Measurements from ENCODE around the gene ZAR1L.

Gene ZAR1L

DNA sequence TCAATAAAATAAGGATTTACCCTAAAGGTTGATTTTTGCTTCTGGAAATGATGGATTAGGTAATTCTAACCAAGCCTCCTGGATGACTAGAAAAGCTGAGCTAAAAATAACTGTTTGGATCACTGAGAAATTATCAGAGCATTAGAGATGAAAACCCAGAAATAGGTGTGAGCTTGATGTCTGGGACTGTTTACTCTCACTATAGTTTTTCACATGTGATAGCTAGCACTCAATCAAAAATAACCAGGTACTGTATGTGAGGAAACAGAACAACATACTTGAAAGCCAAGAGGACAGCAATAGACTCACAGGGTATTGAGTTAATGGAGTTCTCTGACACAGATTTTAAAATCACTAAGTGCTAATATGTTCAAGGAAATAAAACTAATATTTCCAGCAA is 9.5 kb downstream of the ZAR1L start:
- in situ Hi-C loops (cut with MboI; ENCODE audit: low sequenced_read_pairs): no loop called here

DNA sequence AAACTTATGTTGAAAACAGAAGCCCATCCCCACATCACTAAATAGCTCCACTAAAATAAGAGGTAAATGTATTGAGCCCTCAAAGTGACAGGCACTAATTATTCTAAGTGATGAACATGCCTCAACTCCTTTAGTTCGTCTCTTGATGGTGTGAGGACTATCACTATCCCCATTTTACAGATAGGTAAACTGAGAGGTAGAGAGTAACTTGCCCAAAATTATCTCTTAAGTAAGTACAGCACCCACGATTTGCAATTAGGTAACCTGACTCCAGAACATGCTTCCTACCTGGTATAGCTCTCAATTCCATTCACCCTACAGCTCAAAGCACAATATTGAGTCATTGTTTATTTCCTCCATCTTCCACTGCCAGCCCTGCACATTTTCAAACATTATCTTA is 12.7 kb downstream of the ZAR1L start:
- in situ Hi-C loops (cut with MboI; ENCODE audit: low sequenced_read_pairs): no loop called here

DNA sequence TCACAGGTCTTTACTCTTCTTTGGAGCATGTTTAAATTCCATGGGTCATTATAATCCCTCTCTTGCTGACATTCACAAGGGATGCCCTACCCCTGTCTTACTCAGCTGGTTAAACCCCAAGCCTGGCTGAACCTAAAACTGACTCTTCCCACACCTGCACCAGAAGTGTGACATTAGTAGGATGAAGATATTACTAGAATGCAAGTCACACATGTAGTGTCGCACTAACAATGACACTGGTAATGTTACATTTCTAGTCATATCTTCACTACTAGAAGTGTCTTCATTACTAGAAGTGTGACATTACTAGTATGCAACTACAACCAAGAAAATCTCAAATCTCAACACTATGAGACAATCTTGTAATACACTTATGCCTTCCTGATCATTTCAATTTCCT is 14.2 kb downstream of the ZAR1L start:
- in situ Hi-C loops (cut with MboI; ENCODE audit: low sequenced_read_pairs): no loop called here

DNA sequence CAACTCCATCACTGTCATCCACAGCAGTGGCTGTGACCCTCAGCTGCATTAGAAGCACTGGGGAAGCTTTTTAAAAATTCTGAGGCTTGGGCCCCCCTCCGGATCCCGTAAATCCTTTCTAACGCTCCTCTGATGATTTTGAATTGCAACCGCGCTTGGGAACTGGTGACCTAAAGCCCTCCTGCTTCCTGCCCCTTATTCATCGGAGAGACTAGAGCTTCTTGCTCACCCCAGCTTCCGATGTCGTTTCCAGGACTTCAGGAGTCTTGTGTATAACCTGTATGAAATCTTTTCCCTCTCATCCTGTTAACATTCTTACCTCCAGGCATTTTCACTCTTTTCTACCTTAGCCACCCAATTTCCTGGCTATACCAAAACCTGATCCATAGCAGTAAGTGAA is 14.8 kb downstream of the ZAR1L start:
- in situ Hi-C loops (cut with MboI; ENCODE audit: low sequenced_read_pairs): no loop called here

DNA sequence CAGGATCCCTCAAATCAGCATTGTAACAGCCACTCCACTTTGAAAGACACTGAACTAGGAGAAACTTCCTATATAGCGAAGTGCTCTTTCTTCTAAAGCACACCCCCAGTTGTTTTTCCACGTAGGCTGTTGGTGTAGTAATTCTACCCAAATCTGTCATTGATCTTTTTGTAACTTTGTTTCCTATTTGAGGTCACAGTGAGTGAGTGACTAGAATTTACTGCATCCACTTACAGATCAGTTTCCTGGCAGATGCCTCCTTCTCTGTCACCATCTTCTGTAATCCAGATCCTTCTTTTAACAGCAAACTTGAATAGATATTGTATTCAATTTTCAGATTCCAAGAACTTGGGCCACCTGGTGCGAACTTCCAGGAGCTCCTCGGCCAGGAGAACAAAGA is 15.3 kb downstream of the ZAR1L start:
- in situ Hi-C loops (cut with MboI; ENCODE audit: low sequenced_read_pairs): no loop called here

DNA sequence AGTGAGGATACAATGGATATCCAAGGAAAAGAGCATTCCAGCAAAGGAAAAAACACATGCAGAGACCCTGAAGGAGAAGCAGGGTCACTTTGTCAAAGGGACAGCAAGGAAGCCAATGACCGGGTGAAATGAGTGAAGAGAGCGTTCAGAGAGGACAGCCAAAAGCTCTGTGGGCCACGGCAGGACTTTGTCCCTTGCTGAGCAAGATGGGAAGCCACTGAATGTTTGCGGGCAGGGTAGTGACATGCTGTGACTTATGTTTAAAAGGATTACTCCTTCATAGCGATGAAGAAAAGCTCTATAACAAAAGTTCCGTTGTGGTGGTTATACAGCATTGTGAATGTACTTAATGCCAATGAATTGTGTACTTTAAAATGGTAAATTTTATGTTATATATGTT is 16.5 kb downstream of the ZAR1L start:
- in situ Hi-C loops (cut with MboI; ENCODE audit: low sequenced_read_pairs): no loop called here

DNA sequence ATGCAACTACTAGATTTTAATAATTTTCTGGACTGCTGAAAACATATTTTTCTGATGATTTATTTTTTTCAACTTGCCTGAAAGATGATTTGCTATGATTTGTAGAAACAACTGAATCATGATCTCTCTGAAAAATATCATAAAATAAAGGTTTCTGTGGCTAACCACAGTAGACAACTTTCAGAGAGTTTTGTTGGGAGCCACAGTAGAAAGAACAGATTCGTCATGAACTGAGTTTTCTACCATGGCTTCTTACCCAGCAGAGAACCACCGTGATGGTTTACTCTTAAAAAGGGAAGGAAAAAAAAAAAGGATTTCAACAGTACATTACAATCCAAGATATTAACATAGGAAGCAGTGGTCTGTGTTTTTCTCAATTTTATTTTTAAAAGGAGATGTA is 18.0 kb downstream of the ZAR1L start:
- in situ Hi-C loops (cut with MboI; ENCODE audit: low sequenced_read_pairs): no loop called here

DNA sequence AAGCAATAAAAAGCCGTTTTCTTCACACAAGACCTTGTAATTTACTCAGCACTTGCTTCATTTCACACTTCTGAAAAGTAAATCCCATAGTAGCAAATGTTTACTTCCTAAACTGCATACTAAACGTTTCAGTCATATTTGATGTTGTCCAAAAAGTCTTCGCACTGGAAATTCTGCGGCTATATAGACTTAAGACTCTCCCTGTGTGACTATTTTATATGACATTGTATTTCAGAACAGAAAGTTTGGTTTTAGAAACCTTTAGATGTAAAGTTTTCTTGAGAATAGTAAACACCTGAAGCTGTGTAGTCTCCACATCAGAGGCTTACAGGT is 29.6 kb downstream of the ZAR1L start:
- in situ Hi-C loops (cut with MboI; ENCODE audit: low sequenced_read_pairs): no loop called here

DNA sequence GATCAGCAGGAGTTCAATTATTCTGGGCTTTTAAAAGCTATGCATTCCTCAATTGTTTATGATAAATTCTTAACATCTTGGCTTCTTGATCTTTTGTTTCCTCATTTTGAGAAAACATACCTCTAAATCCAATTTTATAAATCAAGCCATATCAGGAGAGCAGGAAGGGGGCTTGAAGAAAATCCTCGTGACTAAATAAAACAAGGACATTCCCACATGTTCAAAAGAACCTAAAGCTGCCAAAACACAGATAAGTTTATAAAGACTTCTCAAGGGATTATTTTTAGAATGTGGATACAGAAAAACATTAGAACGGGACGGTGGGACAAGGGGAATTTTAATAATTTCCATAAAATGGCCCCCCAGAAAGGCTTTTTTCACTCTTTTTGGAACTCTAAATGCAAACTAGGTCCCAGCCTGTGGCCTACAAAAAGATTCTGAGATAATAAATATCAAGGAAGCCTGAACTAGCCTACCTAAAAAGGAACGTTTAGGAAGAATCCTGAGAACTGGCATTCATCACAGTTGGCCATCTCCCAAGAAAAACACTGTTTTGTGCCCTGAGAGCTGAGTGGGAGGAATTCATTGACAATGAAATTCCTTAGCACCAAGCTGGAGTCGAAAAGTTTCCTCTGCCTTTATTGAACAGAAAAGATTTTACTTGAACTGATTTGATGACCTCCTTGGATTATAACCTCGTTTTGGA is 30.1 kb downstream of the ZAR1L start:
- in situ Hi-C loops (cut with MboI; ENCODE audit: low sequenced_read_pairs): no loop called here

DNA sequence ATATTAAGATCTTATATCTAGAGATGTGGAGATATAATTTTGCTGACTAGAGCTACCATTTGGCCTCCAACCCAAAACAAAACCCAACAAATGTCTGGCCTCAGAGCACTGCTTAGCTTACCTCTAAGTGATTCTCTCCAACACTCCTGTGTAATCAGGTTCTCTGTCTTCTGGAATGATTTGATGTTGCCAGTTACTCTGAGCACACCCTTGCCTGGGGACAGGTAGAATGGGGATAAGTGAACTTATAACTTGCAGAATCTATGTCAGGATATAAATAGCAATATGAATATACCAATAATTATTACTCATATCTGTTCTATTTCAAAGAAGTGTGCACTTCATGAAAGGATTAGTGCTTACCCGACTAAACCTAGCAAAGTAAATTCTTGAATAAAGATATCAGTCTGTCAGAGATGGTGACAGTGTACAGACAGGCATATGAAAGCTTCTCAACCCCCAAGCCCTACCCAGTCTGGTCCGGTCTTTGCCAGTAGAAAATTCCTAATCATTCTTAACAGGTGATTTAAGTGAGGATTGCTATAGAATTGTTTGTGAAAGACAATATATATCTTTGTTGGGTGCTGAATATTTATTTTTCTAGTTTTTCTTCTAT is 33.0 kb downstream of the ZAR1L start:
- in situ Hi-C loops (cut with MboI; ENCODE audit: low sequenced_read_pairs): no loop called here

DNA sequence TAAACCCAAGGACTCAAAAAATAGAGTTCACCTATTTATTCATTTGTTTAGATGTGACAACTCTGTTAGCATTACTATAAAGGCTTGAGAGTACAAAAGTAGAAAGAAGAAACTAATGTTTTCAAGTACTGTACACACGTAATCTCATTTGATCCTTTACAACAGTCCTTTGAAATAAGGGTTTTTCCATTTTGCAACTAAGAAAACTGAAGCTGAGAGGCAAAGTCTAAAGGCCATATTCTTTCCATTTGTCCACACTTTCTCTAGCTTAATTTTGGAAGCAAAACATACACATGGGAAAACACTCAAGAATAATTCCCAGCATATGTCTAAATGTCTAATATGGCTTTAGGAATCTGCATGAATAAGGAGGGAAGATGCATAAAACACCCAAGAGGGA is 34.1 kb downstream of the ZAR1L start:
- in situ Hi-C loops (cut with MboI; ENCODE audit: low sequenced_read_pairs): no loop called here

DNA sequence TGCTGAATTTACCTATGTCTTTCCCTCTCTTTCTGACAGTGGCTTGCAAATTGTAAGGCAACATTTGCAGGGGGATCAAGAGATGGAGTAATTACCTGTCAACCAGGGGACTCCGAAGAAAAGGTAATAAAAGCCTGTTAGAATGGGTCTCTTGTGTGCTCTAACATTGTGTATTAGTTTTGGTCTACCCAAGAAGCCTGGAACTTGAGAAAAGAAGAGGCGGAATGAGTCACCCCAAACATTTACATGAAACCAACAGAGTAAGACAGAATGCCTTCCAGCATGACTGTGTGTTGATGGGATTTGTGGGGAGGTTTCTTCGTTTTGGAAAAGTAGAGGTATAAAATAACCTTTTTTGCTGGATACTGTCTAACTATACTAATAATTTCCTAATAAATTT is 36.7 kb downstream of the ZAR1L start:
- in situ Hi-C loops (cut with MboI; ENCODE audit: low sequenced_read_pairs): no loop called here

DNA sequence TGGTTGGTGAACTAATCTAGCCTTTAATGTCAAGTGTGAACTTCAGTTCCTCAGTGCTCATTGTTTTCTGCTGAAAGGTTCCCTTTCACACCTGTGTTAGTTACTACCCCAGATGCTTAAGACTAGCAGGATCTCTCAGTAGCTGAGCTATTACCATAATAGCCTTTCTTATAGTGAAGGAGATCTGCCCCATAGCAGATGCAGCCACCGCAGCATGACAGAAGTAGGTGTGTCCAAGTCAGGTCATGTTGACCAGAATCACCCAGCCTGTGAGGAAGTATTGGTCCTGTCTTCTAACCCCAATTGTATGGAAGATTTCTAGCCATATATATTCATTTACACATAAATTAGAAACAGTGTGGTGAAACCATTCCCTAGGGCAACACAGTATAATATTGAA is 37.3 kb downstream of the ZAR1L start:
- in situ Hi-C loops (cut with MboI; ENCODE audit: low sequenced_read_pairs): no loop called here

DNA sequence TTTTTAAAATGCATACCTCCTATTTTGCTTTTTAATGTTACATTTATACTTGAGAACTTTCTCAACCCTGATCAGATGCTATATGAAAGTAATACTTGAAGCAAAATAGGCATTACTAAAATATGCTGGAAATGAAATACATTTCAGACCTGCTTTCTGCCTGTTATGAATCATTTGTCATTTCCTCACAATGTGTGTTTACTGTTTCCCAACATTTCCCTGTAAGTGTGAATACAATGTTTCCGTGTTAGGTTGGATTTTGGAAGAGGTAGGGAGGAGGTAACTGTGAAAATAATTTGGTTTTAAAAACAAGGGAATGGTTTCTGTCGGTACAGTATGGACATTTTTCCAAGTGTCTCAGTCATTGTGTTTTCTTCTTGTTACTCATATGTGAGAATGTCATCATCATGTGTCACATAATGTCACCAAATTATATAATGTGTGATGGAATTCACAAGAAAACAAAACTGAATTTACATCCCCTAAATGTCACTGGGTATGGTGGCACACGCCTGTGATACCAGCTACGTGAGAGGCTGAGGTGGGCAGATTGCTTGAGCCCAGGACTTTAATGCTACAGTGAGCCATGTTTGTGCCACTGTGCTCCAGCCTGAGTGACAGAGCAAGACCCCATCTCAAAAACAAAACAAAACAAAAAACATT is 43.0 kb downstream of the ZAR1L start:
- in situ Hi-C loops (cut with MboI; ENCODE audit: low sequenced_read_pairs): no loop called here

DNA sequence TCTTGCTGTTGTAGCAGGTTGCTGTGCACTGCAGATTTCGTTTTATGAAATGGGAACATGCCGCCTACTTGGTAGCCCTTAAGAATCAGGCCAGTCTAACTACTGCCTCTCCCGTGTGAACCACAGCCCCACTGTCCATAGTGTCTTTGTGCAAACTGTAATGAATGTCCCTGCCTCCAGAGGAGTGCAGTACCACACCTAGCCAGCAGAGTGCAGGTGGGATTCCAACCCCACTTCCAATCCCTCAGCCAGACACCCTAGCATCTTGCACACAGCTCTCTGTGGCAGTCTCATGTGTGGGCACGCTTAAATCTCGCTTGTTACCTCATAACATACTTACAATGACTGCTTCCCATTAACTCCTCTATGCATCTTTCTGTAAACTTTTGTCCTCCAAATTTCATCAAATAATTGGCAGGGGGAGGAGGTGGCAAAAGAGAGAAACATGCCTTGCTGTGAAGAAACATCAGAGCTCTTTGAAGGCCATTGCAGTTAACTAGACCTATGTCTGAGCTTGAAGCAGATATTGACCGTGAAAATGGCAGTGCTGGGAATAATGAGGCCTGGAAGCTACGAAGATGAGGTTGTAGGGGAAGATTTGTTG is 47.2 kb downstream of the ZAR1L start:
- in situ Hi-C loops (cut with MboI; ENCODE audit: low sequenced_read_pairs): no loop called here

DNA sequence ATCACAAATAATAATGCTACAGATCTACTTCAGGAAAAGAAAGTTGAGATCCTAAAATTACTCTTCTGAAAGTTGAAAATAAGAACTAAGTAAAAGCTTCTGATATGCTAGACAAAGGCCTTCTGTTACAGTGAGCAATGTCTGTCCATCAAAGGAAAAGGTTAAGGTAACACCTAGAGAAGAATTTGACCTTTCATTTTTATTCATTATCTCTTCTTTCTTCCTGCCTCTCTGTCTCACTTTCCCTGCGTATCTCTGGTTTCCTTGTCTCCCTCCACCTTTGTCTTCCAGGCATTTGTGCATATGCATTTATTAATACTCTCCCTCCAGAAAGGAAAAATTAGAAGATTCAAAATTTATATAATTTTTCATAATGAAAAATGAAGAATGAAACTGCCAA is 49.0 kb downstream of the ZAR1L start:
- in situ Hi-C loops (cut with MboI; ENCODE audit: low sequenced_read_pairs): no loop called here

DNA sequence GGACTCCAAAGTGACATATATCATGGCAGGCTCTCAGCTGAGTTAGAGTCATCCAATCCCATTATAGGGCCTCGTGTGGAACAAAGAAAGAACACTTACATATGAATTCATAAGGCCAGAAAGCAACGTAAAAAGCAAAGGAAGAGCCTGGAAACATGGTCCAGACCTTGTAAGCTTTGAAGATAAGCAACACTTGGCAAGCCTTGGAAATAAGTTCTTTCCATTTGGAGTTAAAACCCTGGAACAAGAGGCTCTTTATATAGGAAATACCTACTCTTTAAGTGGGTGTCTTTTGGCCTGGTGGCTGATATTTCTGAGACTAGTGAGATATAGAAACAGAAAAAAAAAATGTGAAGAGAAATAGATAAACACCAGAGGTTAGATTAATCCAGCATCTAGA is 49.4 kb downstream of the ZAR1L start:
- in situ Hi-C loops (cut with MboI; ENCODE audit: low sequenced_read_pairs): no loop called here

DNA sequence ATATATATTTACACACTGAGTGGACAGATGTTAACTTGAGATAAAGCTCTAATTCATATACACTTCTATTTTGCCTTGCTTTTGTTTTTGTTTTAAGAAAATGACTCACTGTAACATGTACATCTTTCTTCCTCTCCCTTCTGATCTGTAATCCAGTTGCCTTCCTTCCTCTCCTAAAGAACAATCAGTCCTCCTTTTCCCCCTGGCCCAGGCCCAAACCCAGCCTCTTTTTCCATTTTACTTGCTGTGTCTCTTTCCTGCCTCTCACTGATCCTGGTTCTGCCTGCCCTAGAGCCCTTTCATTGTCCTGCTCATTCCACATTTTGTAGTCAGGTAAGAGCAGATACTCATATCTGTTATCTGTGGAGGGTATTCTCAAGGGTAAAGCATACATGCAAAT is 50.8 kb downstream of the ZAR1L start:
- in situ Hi-C loops (cut with MboI; ENCODE audit: low sequenced_read_pairs): no loop called here

DNA sequence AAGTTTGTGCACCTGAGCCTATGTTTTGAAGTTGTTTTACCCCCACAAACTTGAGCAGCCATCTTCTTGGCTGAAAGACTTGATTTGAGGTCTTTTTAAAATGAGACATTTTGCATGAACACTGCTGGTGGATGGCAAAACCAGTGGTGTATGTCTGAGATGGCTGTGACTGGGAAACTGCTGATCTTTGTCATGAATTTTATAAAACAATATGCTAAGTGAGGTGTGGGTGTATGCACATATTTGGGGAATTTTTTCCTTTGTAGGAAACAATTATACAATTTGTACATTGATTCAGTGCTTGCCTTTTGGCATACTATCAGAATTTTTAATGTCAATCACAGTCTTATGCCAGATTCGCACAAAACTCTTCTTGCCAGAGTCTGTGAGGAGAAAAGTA is 52.5 kb downstream of the ZAR1L start:
- in situ Hi-C loops (cut with MboI; ENCODE audit: low sequenced_read_pairs): no loop called here

DNA sequence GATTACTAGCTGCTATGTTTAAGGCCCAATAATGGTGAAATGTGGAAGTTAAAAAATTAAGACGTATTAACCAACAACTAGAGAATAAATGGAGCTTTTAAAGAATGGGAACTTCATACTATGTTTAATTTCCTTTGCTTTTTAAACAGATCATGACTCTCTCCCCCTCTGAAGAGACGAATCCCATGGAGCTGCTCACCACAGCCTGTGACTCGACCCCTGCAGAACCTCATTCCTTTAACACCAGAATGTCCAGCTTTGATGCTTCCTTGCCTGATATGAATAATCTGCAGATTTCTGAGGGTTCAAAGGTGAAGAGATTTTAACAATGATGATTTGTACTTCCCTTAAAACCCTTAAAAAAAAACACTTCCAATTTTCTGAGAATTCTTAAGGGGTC is 53.0 kb downstream of the ZAR1L start:
- in situ Hi-C loops (cut with MboI; ENCODE audit: low sequenced_read_pairs): no loop called here

DNA sequence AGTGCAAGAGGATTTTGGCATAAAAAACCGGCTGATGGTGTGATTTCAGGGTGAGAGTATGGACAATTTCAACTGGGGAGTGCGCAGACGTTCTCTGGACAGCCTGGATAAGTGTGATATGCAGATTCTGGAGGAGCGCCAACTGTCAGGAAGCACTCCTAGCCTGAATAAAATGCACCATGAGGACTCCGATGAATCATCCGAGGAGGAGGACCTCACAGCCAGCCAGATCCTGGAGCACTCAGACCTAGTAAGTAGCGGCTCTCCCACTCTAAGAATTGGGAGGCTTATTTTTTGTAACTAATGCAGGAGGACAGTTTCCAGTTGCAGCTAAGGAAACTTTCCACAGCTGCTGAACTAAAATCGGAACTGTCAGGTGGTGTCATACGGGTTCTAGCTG is 53.6 kb downstream of the ZAR1L start:
- in situ Hi-C loops (cut with MboI; ENCODE audit: low sequenced_read_pairs): no loop called here

DNA sequence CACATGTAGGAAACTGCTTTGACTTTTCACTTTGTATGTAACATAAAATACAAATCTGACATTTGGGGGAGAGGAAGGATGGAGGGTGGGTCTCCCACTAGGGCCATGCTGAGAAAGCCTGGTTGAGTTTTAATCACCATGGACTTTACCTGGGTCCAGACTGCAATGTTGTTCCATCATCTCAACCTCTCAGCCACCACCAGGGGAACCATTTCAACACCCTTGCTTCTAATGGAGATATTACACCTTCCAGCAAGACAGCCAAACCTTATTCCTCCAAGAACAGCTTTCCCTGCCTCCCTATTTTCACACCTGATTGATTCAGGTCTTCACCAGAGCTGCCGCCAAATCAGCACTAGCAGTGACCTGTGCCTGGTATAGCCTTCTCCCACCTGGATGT is 56.0 kb downstream of the ZAR1L start:
- in situ Hi-C loops (cut with MboI; ENCODE audit: low sequenced_read_pairs): no loop called here
